ENCODE measurements around the gene MAP6.
A peak's percentile ranks its signal among the peaks of the same experiment; 100 is the strongest.

MAP6 gene

DNA sequence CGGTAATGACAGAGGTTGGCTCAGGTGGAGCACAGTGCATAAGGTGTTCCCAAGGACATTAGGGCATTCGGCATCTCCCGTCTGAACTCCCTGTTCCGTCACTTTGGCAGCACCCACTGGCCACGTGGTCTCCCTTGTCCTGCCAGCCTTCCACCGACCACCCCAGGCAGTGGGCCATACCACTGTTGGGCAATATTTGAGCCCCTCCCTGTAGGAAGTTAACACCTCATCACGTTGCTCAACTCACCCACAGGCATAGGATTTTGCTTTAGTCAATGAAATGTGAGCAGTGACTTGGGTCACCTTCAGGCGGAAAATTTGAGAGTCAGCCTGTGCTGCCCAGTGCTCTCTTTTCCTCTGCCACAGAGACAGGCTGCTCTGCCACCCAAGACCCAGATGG lies 62.7 kb downstream of the MAP6 start:
- no peak for TF ChIP-seq TOX (CRISPR knock-in tag; IDR thresholded peaks at IDR 0.05; ENCODE audit: borderline replicate concordance)
- TF ChIP-seq ISL1 (CRISPR knock-in tag; IDR thresholded peaks at IDR 0.05) = no peak
- TF ChIP-seq, protein P1, sequence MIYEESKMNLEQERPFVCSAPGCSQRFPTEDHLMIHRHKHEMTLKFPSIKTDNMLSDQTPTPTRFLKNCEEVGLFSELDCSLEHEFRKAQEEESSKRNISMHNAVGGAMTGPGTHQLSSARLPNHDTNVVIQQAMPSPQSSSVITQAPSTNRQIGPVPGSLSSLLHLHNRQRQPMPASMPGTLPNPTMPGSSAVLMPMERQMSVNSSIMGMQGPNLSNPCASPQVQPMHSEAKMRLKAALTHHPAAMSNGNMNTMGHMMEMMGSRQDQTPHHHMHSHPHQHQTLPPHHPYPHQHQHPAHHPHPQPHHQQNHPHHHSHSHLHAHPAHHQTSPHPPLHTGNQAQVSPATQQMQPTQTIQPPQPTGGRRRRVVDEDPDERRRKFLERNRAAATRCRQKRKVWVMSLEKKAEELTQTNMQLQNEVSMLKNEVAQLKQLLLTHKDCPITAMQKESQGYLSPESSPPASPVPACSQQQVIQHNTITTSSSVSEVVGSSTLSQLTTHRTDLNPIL (CRISPR knock-in tag; IDR thresholded peaks at IDR 0.05; ENCODE audit: low read depth) = no peak
- no peak for TF ChIP-seq ZNF565 (CRISPR knock-in tag; conservative IDR thresholded peaks at IDR 0.05; ENCODE audit: low read depth)
- ATAC-seq = no peak

DNA sequence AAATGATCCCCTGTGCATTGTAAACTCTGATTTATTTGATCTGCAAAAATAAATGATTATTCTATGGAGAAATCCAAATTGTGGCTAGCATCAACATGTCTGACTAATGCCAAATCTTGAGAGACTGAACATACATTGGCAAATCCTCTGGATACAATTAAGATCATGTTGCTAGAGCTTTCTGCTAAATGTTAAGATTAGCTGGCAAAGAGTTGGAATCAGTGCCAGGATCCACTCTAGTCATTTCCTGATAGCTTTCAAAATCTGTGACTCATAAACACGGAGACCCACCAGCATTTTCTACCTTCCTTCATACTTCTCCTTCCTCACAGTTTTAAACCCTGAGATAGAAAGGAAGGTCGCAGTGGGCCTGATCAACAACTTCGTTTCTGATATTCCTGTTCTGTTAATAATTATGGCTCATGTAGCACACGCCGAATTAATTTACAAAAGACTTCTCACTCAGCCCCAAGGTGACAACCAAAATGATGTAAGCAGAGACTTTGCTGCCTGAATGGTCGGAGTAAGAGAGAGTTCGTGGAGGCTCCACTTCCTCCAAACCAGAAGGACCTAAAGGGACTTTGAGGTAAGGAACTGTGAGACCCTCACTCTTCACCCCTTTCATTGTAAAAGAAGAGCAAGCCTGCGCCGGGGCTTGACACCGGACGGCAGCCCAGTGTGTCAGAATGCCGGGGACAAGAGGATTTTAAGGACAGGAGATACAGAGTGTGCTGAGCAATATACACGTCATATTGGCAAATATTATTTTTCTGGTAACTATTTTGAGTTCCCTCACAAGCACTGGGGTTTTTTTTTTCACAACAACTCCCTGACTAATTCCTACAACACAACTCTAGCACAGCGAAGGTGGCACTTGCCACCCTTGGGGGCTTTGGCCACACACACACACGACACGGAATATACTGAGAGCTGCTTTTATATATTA lies 64.8 kb downstream of the MAP6 start:
- TF ChIP-seq ISL1 (CRISPR knock-in tag; IDR thresholded peaks at IDR 0.05) = peak; percentile 72
- TF ChIP-seq ZNF565 (CRISPR knock-in tag; conservative IDR thresholded peaks at IDR 0.05; ENCODE audit: low read depth) = no peak
- TF ChIP-seq, protein P2, sequence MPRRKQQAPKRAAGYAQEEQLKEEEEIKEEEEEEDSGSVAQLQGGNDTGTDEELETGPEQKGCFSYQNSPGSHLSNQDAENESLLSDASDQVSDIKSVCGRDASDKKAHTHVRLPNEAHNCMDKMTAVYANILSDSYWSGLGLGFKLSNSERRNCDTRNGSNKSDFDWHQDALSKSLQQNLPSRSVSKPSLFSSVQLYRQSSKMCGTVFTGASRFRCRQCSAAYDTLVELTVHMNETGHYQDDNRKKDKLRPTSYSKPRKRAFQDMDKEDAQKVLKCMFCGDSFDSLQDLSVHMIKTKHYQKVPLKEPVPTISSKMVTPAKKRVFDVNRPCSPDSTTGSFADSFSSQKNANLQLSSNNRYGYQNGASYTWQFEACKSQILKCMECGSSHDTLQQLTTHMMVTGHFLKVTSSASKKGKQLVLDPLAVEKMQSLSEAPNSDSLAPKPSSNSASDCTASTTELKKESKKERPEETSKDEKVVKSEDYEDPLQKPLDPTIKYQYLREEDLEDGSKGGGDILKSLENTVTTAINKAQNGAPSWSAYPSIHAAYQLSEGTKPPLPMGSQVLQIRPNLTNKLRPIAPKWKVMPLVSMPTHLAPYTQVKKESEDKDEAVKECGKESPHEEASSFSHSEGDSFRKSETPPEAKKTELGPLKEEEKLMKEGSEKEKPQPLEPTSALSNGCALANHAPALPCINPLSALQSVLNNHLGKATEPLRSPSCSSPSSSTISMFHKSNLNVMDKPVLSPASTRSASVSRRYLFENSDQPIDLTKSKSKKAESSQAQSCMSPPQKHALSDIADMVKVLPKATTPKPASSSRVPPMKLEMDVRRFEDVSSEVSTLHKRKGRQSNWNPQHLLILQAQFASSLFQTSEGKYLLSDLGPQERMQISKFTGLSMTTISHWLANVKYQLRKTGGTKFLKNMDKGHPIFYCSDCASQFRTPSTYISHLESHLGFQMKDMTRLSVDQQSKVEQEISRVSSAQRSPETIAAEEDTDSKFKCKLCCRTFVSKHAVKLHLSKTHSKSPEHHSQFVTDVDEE (CRISPR knock-in tag; IDR thresholded peaks at IDR 0.05) = no peak
- TF ChIP-seq TOX (CRISPR knock-in tag; IDR thresholded peaks at IDR 0.05; ENCODE audit: borderline replicate concordance) = no peak
- peak; percentile 81 for ATAC-seq

DNA sequence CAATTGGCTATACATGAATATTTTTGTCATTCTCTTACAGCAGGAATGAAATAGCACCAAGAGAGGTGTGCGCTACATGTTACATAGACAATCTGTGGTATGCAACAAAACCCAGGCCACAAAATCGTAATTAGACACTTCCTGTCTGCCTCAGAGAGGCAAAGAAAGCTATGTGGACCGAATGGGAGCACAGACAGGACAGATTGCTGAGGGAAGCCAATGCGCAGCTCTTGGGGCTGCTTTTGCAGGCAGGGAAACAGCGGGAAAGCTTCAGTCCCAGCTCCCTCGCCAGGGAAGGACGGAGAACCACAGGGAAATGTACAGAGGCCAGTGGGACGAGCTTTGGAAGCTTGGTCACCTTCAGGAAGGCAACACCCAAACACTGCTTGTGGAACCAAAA lies 65.9 kb downstream of the MAP6 start:
- ATAC-seq = peak; percentile 45

More for the DNA sequence above, 65.9 kb downstream of the MAP6 start:
- TF ChIP-seq, protein P1 (CRISPR knock-in tag; IDR thresholded peaks at IDR 0.05; ENCODE audit: low read depth) = no peak
- TF ChIP-seq TCF4 (CRISPR knock-in tag; IDR thresholded peaks at IDR 0.05; ENCODE audit: borderline replicate concordance) (no peak), ZC3H10 (CRISPR knock-in tag; IDR thresholded peaks at IDR 0.05) (no peak), ESRRG (CRISPR knock-in tag; IDR thresholded peaks at IDR 0.05) (no peak), OSR1 (CRISPR knock-in tag; IDR thresholded peaks at IDR 0.05) (no peak), RARB (CRISPR knock-in tag; IDR thresholded peaks at IDR 0.05) (no peak), ARNTL (CRISPR knock-in tag; IDR thresholded peaks at IDR 0.05; ENCODE audit: borderline replicate concordance, low read depth) (no peak), ZNF8 (CRISPR knock-in tag; IDR thresholded peaks at IDR 0.05) (no peak), ZNF70 (CRISPR knock-in tag; IDR thresholded peaks at IDR 0.05) (no peak), ZNF565 (CRISPR knock-in tag; conservative IDR thresholded peaks at IDR 0.05; ENCODE audit: low read depth) (no peak)
- TF ChIP-seq, protein P3, sequence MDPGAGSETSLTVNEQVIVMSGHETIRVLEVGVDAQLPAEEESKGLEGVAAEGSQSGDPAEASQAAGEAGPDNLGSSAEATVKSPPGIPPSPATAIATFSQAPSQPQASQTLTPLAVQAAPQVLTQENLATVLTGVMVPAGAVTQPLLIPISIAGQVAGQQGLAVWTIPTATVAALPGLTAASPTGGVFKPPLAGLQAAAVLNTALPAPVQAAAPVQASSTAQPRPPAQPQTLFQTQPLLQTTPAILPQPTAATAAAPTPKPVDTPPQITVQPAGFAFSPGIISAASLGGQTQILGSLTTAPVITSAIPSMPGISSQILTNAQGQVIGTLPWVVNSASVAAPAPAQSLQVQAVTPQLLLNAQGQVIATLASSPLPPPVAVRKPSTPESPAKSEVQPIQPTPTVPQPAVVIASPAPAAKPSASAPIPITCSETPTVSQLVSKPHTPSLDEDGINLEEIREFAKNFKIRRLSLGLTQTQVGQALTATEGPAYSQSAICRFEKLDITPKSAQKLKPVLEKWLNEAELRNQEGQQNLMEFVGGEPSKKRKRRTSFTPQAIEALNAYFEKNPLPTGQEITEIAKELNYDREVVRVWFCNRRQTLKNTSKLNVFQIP (CRISPR knock-in tag; IDR thresholded peaks at IDR 0.05; ENCODE audit: borderline replicate concordance, low read depth) = no peak
- TF ChIP-seq, protein P2 (CRISPR knock-in tag; IDR thresholded peaks at IDR 0.05) = no peak
- TF ChIP-seq, protein P4, sequence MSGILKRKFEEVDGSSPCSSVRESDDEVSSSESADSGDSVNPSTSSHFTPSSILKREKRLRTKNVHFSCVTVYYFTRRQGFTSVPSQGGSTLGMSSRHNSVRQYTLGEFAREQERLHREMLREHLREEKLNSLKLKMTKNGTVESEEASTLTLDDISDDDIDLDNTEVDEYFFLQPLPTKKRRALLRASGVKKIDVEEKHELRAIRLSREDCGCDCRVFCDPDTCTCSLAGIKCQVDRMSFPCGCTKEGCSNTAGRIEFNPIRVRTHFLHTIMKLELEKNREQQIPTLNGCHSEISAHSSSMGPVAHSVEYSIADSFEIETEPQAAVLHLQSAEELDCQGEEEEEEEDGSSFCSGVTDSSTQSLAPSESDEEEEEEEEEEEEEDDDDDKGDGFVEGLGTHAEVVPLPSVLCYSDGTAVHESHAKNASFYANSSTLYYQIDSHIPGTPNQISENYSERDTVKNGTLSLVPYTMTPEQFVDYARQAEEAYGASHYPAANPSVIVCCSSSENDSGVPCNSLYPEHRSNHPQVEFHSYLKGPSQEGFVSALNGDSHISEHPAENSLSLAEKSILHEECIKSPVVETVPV (CRISPR knock-in tag; IDR thresholded peaks at IDR 0.05) = no peak

All from SK-N-SH treated with all-trans-retinoic acid at 6 μM for 48 hours (cell line).